Bone marrow (tissue), 2 donors: ENCODE measurements around the gene PROM2.

ENCODE experiments used
- DNase-seq, 2 donors: peaks; one replicate each; lab custom pipeline; 2025; lab: John Stamatoyannopoulos, UW

The PROM2 gene

GRCh38 chr2:95323347-95324155 is 49.3 kb downstream of the PROM2 start:
- DNase-seq: no peak

- DNase-seq: no peak
These were observed 50.8 kb downstream of the PROM2 start for GRCh38 chr2:95325026-95325425.

- DNase-seq: no peak
These were observed 51.6 kb downstream of the PROM2 start for GRCh38 chr2:95325590-95326432.

- DNase-seq: no peak
These were observed 52.3 kb downstream of the PROM2 start for GRCh38 chr2:95326433-95327140.

- DNase-seq: no peak
These were observed 53.6 kb downstream of the PROM2 start for GRCh38 chr2:95327861-95328260.

GRCh38 chr2:95328358-95329125 is 54.3 kb downstream of the PROM2 start:
- DNase-seq: no peak

GRCh38 chr2:95329401-95329800 is 55.2 kb downstream of the PROM2 start:
- DNase-seq: no peak

GRCh38 chr2:95329891-95330793 is 55.9 kb downstream of the PROM2 start:
- no peak for DNase-seq

- DNase-seq: no peak
These were observed 56.6 kb downstream of the PROM2 start for GRCh38 chr2:95330794-95331338.

- no peak for DNase-seq
These were observed 57.4 kb downstream of the PROM2 start for GRCh38 chr2:95331606-95332005.

- no peak for DNase-seq
These were observed 57.8 kb downstream of the PROM2 start for GRCh38 chr2:95332036-95332435.

- no peak for DNase-seq
These were observed 58.8 kb downstream of the PROM2 start for GRCh38 chr2:95333056-95333455.

GRCh38 chr2:95333888-95334338 is 59.7 kb downstream of the PROM2 start:
- no peak for DNase-seq

GRCh38 chr2:95334916-95335641 is 60.8 kb downstream of the PROM2 start:
- no peak for DNase-seq

- DNase-seq: no peak
These were observed 62.2 kb downstream of the PROM2 start for GRCh38 chr2:95336406-95336805.

GRCh38 chr2:95337829-95338228 is 63.6 kb downstream of the PROM2 start:
- no peak for DNase-seq
